Caco-2 (cell line): ENCODE data around the gene CTIF. TPM values are rescaled to one million over a fixed set of nuclear protein-coding genes. Genes with fewer than 3 reads are reported as not detected.

ENCODE experiments used
- BruUV-seq: library from RNA; stranded (reverse); fragments of 400-500 nt; replicated peaks from 2 replicates; lab custom pipeline; 2021; lab: Mats Ljungman, UMichigan
- CTCF ChIA-PET: fragments of 300-600 bp; sonication (Branson Sonifier 250); formaldehyde crosslinking; loops from one replicate; lab custom pipeline; 2022; ENCODE audit warnings: antibody characterized with exemption; lab: Charles Lee
- POLR2A ChIA-PET: fragments of 300-600 bp; sonication (Branson Sonifier 250); formaldehyde crosslinking; loops from one replicate; lab custom pipeline; 2022; ENCODE audit warnings: antibody characterized with exemption; lab: Charles Lee
- DNase-seq, 2 experiments: peaks; one replicate each; pipeline versions ENCODE4 v3.0.0 to v3.0.0-alpha.2; 2020 to 2022
- H3K27me3 ChIP-seq: replicated peaks from 2 replicates; pipeline ENCODE4 v1.6.0; 2011; ENCODE audit warnings: low read length; ENCODE audit not compliant: control insufficient read depth, insufficient read depth
- H3K36me3 ChIP-seq: 2 replicates; pipeline ENCODE4 v1.5.1; 2011; ENCODE audit warnings: low read length; ENCODE audit not compliant: control insufficient read depth, insufficient read depth
- H3K4me1 ChIP-seq: fragments of 250-450 bp; sonication (Bioruptor Pico); 2 replicates; pipeline ENCODE4 v1.5.1; 2020; ENCODE audit warnings: mild to moderate bottlenecking
- H3K4me3 ChIP-seq: 2 replicates; pipeline ENCODE4 v1.5.1; 2011; ENCODE audit warnings: low read depth, mild to moderate bottlenecking, control low read depth, low read length
- H3K9me3 ChIP-seq: fragments of 250-450 bp; sonication (Bioruptor Pico); 2 replicates; pipeline ENCODE4 v1.5.1; 2020; ENCODE audit warnings: mild to moderate bottlenecking, moderate library complexity
- H3K27ac Mint-ChIP-seq: one replicate; pipeline ENCODE4 v1.8.0; 2022; ENCODE audit warnings: mixed read lengths; ENCODE audit not compliant: unreplicated experiment
- H3K27me3 Mint-ChIP-seq: one replicate; pipeline ENCODE4 v1.8.0; 2022; ENCODE audit warnings: mixed read lengths; ENCODE audit not compliant: insufficient read depth, unreplicated experiment
- H3K36me3 Mint-ChIP-seq: one replicate; pipeline ENCODE4 v1.8.0; 2022; ENCODE audit warnings: mild to moderate bottlenecking, mixed read lengths; ENCODE audit not compliant: insufficient read depth, unreplicated experiment
- H3K4me1 Mint-ChIP-seq: one replicate; pipeline ENCODE4 v1.8.0; 2022; ENCODE audit warnings: low read depth, mixed read lengths; ENCODE audit not compliant: unreplicated experiment
- H3K4me3 Mint-ChIP-seq: one replicate; pipeline ENCODE4 v1.8.0; 2022; ENCODE audit warnings: mild to moderate bottlenecking, moderate library complexity, mixed read lengths; ENCODE audit not compliant: unreplicated experiment
- H3K9me3 Mint-ChIP-seq: one replicate; pipeline ENCODE4 v1.8.0; 2022; ENCODE audit warnings: mixed read lengths; ENCODE audit not compliant: unreplicated experiment
- CTCF ChIP-seq, 2 experiments: fragments of 200-600 bp in 1 of 2; IDR thresholded peaks; 1 replicate in 1 of 2; 2 replicates in 1 of 2; pipeline versions ENCODE4 v1.5.1 to v1.8.0; 2011 to 2022; ENCODE audit warnings: antibody characterized with exemption in 1 of 2, control low read depth in 1 of 2, inconsistent platforms in 1 of 2, low read depth in 1 of 2, low read length in 1 of 2, mild to moderate bottlenecking in 1 of 2, moderate library complexity in 1 of 2; ENCODE audit not compliant: insufficient read depth in 1 of 2, severe bottlenecking in 1 of 2, unreplicated experiment in 1 of 2
- intact Hi-C: fragments of 100-400 bp; cut with micrococcal nuclease; formaldehyde crosslinking; loops from one replicate; pipeline ENCODE4 v1.10.0; 2022; ENCODE audit not compliant: unreplicated experiment
- total RNA-seq: library from RNA; stranded (reverse); gene quantifications from 2 replicates; pipeline ENCODE4 v1.2.3, GENCODE V29; 2022

Gene CTIF
- total RNA-seq, 1 experiment from 2014 or later: 19.9 TPM

DNA sequence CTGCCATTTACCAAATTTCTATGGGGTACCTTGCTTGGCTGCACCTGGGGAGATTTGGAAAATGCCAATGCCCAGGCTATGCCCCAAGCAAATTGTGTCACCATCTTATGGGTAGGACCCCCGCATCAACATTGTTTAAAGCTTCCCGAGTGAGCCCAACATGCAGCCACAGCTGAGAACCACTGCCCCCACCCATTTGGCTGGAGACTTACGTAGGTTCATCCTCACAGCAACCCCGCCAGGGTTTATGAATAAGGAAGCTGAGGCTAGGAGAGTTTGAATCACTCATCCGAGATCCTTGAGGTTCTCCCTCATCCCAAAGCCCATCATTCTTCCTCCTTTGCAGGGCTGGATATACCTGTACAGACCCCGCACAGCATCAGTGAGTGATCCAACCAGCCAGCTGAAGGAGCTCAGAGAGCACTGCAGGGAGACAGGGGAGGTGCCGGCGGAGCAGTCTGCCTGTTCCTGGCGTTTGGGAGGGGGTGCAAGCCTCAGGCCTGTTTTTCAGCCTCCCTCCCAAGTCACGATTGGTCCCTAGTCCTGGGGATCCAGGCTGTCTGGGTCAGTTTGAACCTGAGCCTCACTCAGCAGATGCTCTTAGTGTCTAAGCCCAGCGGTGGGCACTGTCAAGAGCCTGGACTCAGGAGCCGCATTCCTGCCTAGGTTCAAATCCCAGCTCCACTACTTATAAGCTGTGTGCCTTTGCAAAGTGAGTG is 247.1 kb downstream of the CTIF start:
- Mint-ChIP-seq H3K9me3 (no peaks in the 10 kb centered on the region), H3K4me3 (no peak overlapping the region), H3K4me1 (no peaks in the 10 kb centered on the region), H3K27me3 (no peaks in the 10 kb centered on the region), H3K27ac (no peak overlapping the region), H3K36me3 (peaks cover 14% of the 10 kb centered on the region)
- BruUV-seq: no TSS peak
- ChIA-PET POLR2A (no interaction called here), CTCF (no interaction called here)
- intact Hi-C loops: loop anchor here (10.0 kb wide), 1 partner anchor 159 kb away; no protein-coding TSS in a partner anchor
- no peak for DNase-seq
- no peak for TF ChIP-seq CTCF (IDR thresholded peaks at IDR 0.05; ENCODE audit: insufficient read depth in 1 of 2, low read depth in 1 of 2, low read length in 1 of 2, severe bottlenecking in 1 of 2, unreplicated experiment in 1 of 2)
- peaks cover 12% of the 10 kb centered on the region for H3K4me1 ChIP-seq
- H3K27me3 ChIP-seq: no peaks in the 10 kb centered on the region
- H3K36me3 ChIP-seq: no peaks in the 10 kb centered on the region
- H3K4me3 ChIP-seq: no peak overlapping the region
- no peaks in the 10 kb centered on the region for H3K9me3 ChIP-seq

DNA sequence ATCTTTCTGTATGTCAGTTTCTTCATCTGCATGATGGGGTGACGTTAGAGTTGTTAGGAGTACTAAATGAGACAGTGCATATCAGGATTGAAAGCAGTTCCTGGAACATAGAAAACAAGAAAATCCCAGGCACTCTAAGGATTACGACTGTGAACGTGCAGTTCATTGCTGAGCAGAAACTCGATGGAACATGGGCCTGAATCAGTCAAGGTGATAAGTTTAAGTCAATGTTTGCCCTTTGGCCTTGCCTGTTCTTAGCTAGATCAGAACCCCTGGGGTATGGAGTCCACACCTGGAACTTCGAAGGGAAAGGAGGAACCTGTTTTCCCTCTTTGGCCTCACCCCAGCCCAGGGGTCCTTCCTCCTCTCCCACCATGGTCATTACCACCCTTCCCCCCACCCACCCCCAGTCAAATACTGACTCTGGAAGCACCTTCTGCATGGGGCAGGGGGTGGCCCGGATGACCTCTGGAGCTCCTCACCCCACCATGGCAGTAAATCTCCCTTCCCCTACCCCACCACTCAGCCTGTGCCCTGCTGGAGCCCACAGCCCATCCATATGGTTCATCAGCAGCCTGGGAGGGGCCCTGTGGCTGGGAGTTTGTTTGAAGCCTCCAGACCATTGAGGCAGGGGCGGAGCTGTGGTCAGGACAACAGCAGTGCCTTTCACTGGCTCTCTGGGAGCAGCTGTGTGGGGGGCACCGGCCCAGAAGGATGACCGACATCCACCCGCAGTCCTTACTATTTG is 247.8 kb downstream of the CTIF start:
- BruUV-seq: no TSS peak
- no peaks in the 10 kb centered on the region for H3K4me1 Mint-ChIP-seq
- CTCF ChIA-PET: no interaction called here

More for the DNA sequence above, 247.8 kb downstream of the CTIF start:
- DNase-seq: no peak
- POLR2A ChIA-PET: no interaction called here
- Mint-ChIP-seq H3K9me3 (no peaks in the 10 kb centered on the region), H3K4me3 (no peak overlapping the region), H3K27ac (no peak overlapping the region), H3K27me3 (no peaks in the 10 kb centered on the region), H3K36me3 (peaks cover 14% of the 10 kb centered on the region)
- Histone ChIP-seq H3K27me3 (no peaks in the 10 kb centered on the region), H3K4me3 (no peak overlapping the region), H3K9me3 (no peaks in the 10 kb centered on the region), H3K4me1 (peaks cover 10% of the 10 kb centered on the region; the same call in 1 of the 2 replicates), H3K36me3 (no peaks in the 10 kb centered on the region)
- TF ChIP-seq CTCF (IDR thresholded peaks at IDR 0.05; ENCODE audit: insufficient read depth in 1 of 2, low read depth in 1 of 2, low read length in 1 of 2, severe bottlenecking in 1 of 2, unreplicated experiment in 1 of 2): no peak
- intact Hi-C loops: loop anchor here (10.0 kb wide), 1 partner anchor 158 kb away; no protein-coding TSS in a partner anchor
